DMS153 treated with DMSO at 0.1 percent for 48 hours (cell line): ENCODE measurements around the gene FARS2.

Experiments
- DNase-seq: peaks from one replicate; lab custom pipeline; 2025; ENCODE audit not compliant: unreplicated experiment; lab: John Stamatoyannopoulos, UW

Gene FARS2

DNA sequence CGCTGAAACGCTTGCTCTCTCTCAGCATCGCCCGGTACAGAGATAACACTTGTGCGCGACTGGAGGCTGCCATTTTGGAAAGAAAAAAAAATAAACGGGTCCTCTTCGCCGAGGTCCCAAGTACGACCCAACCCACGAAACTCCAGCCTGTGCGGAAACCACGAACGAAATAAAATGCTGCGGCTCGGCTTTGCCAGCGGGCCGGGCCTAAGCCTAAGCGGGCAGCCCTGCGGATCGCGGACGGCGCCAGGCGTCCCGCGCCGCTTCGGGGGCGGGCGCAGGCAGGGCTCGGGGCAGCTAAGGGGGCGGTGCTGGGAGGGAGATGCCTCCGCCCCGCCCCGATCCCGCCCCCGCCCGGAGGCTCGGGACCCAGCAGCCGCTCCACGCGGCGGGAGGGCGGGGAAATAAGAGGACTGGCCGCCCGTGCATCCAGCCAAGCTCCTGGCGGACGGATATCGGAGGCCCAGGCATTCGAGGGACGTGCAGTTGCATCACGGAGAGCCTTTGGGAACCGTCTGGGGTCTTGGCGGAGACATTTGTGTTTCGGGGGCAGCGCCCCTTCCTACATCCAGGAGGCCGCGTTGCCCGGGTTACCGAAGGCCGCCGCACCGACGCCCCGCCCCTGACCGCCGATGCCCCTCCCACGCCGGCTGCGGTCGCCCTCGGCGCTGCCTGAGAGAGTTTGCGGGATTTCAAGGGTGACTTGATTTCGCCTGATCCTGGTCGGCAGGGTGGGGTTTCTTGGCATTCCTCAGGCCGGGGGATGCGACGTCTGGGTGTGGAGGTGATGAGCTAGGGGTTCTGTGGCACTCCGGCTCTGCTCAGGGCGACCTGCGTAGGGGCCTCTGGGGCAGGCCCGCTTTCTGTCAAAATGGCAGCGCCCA lies at the start of gene FARS2, which contains the start of gene LYRM4:
Gene FARS2, plus strand, starts transcription at position 853 of the 884 bp plus-strand sequence.
Gene LYRM4, minus strand, starts transcription at position 290 of the 884 bp plus-strand sequence. Its CDS starts 217 bp downstream, at position 73.
- DNase-seq, result peak; percentile 40

DNA sequence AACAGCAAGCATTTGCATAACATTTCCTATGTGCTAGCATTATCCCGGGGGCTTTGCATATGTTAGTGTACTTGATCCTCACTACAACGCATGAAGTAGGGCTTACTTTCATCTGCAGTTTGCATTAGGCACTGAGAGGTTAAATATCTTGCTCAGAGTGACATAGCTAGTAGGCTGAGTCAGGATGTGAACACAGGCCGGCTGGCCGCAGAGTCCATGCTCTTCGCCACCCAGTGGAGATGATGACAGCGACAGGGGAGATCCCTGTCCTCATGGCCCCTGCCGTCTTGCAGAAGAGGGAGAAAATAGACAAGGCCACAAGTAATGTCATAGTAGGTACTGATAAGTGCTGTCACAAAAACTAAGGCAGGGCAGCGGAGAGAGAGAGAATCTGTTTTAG lies 47.5 kb upstream of the FARS2 start:
- no peak for DNase-seq

DNA sequence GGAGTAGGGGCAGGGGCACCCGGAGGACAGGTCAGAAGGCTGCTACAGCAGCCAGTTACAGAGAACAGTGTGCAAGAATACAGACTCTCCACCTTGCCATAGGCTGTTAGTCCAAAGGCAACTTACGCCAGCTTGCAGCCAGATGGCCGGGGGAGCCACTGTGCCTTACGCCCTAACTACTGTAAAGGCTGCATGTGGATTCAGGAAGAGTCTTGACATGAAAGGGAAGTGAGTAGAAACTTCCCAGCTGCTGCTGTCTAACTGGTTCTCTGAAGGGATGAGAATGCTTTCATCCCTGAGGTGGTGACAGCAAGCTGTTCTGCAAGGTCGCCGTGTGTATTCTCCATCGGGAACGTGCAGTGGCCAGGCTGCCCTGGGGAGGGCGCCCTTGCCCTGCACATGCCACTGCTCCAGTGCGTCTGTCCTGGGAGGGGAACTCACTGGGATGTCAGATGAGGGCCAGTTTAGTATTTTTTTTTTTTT lies 46.7 kb upstream of the FARS2 start:
- DNase-seq, result no peak

DNA sequence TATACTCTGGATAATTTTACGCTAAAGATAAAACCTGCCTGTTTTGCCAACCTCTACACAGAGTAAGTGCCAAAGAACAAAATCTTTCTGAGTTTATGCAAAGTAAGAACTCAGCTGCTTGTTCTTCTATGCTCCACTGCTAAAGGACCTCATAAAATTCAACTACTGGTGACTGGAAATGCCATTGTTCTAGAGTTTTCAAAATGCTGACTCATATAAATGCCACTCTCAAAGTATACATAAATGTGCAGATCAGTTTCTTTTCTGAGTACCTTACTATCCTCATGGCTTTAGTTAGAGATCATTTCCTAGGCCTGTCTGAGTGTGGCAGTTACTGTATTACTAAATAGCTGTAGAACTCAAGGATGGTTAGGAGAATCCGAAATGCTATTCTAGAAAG lies 46.2 kb upstream of the FARS2 start:
- no peak for DNase-seq

DNA sequence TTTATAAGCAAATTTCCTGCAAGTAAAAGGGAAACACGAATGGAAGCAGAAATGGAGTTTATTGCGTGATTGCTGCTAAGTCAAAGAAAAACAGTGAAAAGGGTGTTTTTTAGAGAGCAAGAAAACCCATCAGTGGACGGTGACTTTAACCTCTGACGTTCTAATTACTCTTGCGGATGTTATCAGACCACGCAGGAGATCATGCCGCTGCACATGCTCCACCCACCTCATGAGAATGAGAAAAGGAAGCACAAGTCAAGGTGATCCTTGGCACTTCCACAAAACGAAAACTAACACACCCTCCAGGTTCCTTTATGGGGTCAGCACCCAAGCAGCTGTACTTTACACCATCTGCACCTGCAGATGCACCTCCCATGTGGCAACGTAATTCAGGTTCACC lies 45.5 kb upstream of the FARS2 start:
- DNase-seq, result no peak

DNA sequence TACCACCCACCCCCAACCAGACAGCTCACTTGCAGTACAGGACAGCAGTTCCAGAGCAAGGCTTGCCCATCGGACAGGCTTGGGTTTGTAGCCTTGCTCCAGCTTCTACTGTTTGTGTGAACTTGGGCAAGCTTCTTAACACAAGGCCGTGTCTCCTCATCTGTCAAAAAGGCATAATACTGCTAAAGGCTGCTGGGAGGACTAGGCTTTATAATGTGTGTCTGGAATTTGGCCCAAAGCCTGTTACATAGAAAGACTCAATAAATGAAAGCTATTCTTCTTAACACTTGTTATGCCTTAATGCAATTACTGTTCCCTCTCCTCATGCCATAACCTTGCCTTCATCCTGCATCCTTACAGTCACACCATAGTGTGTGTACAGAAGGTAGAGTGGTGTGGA lies 44.0 kb upstream of the FARS2 start:
- no peak for DNase-seq

DNA sequence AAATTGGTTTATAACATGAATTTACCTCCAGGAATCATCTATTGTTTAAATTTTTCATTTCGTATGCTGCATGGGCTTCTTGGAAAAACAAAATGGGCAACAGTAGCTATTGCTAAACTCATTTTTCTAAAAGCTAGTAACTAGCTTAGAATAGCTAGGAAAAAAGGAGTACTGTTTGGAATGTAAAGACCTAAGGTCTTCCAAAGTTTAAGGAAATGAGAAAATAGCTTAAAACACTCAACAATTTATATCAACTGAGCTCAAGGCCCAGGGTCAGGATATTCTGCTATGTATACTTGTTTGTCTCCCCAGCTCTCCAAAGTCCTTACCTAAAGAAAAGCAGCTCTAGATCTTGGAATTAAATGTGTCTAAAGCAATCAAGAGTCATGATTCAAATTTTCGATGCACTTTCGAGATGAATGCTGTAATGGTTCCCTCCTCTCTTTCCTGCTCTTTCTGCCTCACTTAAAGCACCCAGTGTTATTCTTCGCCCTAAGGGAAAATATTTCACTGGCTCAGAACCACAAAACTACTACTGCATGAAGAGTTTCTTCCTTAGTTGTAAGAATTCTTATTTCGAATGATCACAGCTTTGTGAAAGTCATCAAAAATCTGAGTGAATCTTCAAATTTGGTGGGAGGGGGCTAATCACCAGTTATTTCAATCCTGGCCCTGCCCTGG lies 42.2 kb upstream of the FARS2 start:
- no peak for DNase-seq

DNA sequence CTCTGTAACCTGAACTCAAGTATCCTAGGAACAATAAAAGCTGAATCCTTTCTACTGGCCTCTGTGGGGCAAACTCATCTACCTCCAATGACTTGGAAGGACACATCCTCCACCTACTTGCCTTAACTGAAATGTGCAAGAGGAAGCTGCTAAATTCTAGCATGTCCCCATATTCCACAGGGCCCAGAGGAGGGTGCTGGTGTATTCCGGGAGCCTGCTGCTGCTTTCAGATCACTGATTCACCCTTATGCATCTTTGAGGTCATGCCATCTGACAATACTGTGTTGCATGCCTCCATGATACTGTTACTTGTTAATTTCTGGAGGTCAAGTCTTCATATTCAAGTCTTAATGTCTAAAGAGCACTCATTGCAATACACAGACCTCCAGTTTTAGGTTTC lies 40.9 kb upstream of the FARS2 start:
- DNase-seq, result no peak

DNA sequence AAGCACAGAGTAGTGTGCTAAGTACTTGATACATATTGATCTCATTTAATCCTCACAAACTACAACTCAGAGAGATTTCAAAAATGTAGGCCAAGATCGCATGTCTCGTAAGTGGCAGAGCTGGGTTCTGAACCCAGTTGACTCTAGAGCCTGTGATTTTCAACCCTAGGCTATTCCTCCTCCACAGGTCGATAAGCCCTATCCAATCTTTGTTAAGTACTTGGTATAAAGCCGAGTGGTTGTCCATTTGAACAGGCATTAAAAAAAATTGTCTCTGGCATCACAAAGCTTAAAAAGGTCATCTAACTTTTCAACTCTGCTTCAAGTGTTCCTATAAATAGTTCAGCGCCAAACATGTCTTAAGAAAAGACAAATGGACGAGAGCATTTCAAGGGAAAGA lies 38.0 kb upstream of the FARS2 start:
- no peak for DNase-seq

DNA sequence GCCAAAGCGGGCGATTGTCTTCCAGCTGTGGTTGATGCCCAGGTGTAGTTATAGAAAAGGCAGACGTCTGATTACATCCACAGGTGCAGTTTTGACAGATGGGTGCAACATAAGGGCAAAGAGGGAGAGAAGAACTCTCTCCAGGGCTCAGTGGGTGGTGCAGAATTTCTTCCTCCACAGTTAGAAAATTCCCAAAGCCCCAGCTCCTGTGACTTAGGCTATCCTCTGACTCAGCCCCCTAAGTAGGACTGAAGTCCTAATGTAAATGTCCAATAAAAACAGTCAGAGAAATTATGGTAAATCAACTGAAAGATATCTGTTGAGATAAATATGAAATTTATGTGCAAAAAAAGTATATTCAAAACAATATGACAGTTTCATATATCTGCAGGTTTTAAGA lies 32.0 kb upstream of the FARS2 start:
- DNase-seq, result no peak

DNA sequence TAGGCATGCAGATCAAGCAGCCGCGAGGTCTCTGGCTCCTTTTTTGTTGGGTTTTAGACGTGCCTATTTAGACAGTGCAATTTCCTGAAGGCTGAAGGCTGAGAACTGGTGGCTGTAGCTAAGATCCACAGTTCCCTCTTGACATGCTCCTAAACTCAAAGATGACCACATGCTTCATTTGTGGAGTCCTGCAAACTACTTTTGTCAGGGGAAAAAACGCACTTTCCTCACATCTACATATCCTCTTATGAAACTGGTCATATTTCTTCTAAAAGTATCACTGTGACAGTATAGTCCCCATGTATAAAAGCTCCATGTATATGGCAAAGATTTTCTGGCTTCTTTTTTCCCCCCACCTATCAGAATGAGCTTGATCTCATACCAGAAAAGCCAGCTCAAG lies 31.2 kb upstream of the FARS2 start:
- DNase-seq, result no peak

DNA sequence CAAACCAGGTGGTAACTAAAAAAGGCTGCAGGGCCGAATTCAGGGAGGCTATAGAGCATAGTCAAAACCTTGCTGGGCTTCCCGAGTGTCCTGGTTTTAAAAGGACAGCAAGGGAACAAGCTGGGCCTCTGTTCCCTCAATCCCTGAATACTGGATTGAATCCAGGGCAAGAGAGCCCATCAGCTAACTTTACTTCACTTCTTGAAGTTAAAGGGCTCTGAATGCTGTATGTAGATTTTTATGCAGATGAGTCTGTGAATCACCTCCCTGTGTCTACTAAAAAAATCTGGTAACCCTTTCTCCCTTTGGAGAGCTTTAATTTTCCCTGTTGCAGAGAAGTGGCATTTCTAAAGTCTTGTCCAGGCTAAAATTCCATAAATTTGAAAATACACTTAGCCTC lies 30.0 kb upstream of the FARS2 start:
- no peak for DNase-seq

DNA sequence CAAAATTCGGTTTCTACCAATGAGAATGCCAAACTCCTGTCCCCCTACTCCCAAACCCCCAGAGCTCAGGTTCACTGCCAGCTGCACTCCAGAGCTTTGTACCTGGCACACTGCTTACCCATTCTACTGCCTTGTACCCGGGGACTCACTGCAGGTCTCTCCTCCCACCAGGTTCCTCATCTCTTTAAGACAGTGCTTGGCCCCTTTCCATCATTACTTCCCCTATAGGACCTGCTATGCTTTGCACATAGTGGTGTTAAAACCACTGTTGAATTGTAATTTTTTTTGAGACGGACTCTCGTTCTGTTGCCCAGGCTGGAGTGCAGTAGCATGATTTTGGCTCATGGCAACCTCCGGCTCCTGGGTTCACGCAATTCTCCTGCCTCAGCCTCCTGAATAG lies 26.4 kb upstream of the FARS2 start:
- no peak for DNase-seq

DNA sequence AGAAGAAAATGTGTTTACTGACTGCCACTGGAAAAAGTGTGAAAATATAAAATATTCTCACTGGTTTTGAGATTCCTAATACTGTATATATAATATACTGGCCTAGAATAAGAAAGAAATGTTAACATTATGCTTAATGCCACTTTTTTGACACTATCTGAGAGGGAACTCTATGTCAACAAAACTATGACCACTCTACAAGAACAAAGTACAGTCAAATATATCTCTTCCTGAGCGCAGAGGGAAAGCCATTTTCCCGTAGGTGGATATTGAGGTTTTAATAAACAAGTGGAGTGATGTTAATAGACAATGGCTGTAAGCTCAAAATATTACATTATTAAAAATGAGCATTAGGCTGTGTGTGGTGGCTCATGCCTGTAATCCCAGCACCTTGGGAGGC lies 25.5 kb upstream of the FARS2 start:
- DNase-seq, result no peak

DNA sequence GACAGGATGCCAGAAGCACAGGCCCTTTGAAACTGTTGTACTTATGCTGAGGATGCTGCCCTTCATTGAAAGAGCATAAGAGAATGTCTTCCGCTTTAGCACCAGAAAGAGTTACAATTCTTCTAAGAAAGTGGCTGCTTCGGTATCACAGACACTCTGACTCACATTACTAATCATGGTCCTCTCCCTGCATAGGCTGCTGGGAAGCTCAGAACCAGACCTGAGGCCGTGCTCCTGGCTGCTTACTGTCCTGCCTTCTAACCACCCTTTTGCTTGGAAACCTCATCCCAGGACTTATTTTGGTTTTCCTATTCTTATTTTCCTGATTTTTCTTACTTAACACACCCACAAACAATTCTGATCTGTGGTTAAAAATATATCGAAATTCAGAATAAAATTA lies 23.5 kb upstream of the FARS2 start:
- DNase-seq, result no peak

DNA sequence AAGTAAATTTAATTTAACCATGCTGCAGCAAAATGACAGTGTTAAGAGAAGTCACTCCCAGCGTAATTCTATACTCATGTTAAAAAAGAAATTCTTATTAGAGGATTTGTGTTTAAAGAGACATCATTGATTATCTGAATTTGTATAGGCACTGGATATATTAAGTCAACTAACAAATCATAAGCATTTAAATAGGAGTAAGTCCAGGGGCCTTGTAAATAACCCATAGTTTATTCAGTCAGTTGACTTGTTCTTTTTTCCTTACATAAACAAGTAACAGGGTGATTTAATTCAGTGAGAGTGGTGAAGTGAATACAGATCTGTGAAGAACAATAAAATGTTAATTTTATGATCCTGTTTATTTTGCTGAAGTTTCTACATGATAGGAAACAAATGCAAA lies 23.0 kb upstream of the FARS2 start:
- DNase-seq, result no peak

DNA sequence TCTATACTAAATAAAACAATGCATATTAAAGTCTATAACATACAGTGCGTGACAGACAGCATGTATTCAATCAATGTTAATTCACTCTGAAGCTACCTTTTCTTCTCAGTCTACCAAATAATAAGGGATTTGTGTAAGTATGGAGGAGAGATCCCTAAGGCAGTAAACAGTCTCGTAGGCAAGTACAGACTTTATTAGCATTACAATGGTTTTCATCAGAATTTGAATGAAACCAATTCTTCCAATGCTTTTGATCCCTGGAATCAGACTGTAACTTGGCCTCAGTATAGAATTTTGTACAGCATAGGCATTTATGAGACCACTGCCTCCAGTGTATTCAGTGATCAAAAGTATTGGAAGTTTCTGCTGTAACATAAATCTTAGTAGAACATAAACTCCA lies 20.1 kb upstream of the FARS2 start:
- DNase-seq, result no peak

DNA sequence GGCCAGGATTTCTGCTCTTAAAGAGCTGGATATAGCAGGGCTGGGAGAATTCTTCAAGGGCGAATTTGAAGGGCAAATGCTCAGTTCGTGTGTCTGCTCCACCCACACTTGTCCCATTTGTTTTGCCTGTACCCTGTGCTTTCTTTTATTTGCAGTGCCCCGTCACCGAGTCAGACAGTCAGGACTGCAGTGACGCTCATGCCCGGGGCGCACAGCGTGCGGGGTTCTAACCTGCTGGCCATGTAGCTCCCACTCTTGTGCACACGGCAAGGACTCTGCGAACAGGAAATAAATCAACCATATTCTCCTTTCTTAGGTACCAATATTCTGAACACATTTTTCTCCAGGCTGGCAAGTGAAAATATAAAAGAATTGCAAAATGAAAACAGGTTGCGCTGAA lies 18.2 kb upstream of the FARS2 start:
- no peak for DNase-seq

DNA sequence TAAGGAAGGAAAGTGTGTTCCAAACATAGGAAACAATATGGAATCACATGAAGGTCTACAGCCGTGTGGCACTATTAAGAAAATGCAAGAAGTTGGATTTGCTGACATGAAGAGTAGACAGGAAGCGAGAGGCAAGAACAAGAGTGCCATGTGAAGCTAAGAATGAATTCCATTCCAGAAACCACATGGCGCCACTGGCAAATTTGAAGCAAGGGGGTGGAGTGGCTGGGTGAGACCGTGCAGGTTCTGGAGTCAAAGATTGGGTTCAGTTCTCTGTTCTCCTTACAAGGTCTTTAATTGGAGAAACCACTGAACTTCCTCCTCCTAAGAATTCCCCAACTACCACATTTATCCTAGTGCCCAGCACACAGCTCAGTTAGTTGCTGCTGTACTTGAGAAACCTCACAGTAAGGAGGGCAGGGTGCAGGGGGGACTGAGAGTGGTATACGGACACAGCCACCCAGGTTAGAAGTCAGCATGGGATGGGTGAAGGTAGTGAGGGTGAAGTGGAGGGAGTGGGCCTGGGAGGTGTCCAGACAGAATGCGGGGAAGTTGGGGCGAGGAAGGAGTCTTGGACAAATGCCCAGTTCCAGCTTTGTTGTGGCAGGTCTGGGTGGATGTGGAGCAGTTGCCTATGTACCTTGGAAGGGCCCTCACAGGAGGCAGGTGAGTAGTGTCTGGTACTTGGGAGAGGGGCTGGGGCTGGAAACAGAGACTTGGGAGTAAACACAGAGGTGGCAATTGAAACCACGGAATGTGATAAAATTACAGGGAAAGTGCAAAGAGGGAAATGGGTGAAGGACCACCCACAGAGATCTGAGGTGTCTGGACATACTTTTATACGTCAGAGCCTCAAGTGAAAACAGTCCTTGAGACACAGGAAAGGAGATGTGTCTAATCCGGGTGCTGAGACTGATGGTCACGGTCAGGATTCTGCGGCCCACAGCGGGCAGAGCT lies 14.9 kb upstream of the FARS2 start:
- DNase-seq, result no peak

DNA sequence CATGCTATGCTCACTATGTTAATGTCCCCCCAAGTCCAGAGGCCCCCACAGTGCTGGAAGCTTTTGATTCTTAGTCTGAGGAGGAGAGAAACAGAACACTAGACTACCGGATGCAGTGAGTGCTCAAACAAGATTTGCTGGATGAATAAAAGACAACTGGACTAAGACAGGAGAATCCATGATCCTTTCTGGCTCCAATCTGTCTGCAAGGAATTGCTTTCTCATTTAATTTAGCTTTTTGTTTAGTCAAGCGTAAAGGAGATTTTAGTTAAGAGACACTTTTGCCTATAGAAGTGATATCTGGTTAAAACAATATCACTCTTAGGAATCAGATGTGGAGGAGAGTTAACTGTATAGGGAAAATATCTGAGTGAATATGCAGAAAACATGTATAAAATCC lies 14.1 kb upstream of the FARS2 start:
- no peak for DNase-seq
